Measurements from ENCODE around the gene MTHFD1L.

- TF ChIP-seq CTCF (IDR thresholded peaks at IDR 0.05; ENCODE audit: insufficient read depth, low read length, poor library complexity, severe bottlenecking) (no peak), EZH2phosphoT487 (conservative IDR thresholded peaks at IDR 0.05; ENCODE audit: low read length) (no peak)
Measured at GRCh38 chr6:150999576-150999975, 134.1 kb downstream of the MTHFD1L start.

Measured in SU-DHL-6 (cell line).